HG03064 (cell line): ENCODE results near the gene NFE2L3.

ENCODE experiments used
- ATAC-seq: cut with Tn5 transposase; IDR thresholded peaks from one replicate; pipeline ENCODE4 v1.9.1; 2021; ENCODE audit warnings: low read depth; ENCODE audit not compliant: unreplicated experiment

NFE2L3 gene

DNA sequence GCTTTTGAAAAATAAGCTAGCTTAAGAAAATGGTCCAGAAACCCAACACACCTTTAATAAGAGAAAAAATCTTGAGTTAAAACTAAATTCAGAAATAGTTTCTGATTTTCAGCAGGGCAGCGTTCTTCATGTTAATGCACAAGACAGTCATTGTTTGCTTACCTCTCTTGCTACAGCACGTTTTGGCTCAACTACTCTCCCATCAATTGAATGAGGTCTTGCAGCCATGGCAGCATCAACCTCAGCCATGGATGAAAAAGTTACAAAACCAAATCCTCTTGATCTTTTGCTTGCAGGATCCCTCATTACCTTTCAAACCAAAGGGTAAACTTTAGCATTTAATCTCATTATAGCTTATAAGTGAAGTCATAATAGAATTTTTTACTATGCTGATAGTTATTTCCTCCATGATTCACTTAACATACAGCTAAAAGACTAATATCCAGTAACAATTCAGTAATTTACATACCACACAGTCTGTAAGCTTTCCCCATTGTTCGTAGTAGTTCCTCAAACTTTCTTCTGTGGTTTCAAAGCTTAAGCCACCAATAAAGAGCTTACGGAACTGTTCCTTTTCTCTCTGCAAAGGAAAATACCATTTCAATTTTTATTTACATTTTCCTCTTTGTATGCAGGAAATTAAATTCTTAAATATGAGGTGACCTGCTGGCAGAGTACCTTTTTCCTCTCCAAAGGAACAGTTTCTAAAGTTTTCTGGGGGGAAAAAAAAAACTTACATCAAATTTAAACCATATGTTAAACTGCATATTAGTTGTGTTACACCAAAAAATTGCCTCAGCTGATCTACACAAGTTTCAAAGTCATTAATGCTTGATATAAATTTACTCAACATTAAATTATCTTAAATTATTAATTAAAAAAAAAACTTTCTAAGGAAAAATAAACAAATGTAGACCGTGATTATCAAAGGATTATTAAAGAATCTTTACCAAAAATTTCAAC lies 45.4 kb downstream of the NFE2L3 start:
- ATAC-seq = no peak

DNA sequence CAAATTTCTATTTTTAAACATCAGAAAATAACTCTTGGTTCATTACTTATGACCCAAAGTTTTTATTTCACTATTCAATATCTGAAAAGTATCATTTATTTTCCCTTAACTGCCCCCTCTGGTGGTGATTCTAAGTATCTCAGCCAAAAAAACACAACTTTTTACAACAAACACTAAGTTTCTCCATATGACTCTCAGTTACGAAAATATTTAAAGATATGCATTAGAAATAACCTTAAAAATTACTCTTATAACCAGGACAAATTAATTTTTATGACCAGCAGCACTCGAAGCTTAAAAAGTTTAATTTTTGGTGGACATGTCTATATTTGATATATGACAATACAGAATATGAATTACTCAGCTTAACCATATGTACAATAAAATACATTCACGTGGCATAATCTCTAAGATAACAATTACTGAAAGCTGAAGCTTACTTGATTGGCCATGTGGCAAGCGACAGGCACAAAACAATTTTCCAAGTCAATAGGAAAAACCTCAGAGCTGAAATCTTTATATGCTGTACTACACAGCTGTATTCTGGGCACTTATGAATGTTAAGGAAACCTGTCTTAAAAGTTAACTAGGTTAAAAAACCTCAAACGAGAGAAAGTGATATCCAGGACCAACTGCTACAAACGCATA lies 46.3 kb downstream of the NFE2L3 start:
- ATAC-seq = no peak

DNA sequence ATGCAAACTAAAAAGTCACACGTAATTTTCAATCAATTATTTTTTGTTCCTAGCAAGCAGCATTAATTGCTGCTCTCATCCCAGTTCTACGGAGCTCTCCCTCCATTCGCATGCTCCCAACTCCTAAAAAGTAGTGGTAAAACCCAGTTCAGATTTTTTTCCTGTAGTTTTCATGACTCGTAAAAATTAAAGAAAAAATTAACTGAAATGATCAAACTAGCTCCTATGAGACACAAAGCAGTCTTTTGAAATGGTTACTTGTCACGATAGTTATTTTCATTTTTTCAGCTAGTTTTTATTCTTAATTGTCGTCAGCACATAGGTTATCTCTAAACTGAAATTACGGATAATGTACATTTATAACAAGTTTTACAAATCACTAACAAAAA lies 46.8 kb downstream of the NFE2L3 start:
- no peak for ATAC-seq

DNA sequence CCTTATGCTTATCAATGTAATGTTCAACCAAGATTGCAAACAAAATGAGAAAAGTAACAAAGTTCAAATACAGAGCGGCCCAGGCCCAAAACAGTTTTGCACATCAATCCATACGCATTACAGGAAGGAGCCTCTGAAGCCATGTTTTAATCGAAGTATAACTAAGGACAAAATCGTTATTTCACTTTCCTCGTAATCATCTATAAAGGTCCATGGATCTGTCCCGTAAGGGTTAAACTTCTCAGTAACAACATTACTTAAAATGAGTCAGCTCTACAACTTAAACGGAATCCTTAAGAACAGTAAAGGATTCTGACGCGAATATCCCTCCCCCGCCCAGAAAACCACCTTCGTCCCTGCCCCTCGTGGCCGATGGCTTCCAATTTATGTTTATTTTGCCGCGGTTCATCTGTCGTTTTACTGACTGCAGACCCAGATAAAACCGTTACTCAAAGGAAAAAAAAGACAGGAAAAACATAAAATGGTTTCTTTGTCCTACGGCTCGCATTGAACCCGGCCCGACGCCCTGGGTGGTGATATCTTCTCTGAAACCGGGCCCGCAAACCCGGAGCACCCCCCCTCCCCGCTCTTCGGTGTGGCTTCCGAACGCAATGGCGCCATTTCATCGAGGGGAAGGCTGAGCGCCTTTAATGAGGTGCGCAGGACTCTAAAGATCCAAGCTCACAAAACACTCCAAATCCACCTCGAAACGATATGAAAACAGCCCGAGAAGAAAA lies 47.5 kb downstream of the NFE2L3 start:
- ATAC-seq = no peak

DNA sequence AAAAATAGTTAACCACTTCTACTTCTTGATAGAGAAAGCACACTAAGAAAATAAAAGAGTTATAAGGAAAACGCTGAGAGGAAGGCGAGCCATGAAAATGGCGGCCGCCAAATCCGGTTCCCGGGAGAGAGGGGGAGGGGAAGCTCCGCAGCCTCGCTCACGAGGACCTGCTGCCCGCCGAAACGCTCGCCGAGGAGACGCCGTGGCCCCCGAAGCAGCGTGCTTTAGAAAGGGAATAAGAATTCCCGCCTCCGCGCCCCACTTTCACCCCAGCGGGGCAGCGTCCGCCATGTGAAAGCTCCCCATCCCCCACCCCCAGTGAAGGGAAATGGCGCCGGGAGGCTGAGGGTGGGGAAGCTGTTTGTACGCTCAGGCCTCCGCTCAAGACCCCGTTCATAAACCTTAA lies 48.0 kb downstream of the NFE2L3 start:
- ATAC-seq = peak; percentile 3

DNA sequence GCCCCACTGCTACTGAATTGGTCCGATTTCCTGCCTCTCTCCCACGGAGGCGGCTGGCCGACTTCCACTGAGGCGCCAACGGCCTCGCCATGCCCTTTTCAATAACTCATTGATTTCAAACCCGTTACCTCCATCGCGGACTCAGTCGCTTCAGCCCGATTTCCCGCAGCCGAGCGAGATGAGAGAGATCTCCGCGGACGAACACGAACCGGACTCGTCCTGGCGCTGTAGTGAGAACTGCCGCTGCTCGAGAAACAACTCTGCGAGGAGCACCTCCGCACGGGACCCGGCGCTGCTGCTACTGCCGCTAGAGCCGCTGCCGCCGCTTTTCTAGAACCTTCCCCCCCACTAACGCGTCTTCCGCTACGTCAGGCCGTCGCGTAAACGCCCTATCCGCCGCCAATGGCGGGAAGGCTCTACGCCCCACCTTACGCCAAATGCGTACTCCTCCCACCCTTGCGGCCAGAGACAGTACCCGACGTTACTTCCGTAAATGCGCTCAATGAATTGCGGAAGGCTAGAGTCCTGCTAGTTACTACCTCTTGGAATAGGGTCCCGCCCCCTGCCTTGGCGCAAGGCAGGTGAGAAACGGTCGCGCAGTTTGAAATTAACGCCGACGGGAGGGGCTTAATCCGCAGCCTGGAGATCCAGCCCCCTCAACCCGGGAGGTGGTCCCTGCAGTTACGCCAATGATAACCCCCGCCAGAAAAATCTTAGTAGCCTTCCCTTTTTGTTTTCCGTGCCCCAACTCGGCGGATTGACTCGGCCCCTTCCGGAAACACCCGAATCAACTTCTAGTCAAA lies 48.6 kb downstream of the NFE2L3 start, which contains the start of gene HNRNPA2B1:
TSS of gene HNRNPA2B1 (minus strand) at position 303 of the 803 bp plus-strand sequence. CDS start at position 134, 169 bp downstream.
- ATAC-seq = peak; percentile 39

DNA sequence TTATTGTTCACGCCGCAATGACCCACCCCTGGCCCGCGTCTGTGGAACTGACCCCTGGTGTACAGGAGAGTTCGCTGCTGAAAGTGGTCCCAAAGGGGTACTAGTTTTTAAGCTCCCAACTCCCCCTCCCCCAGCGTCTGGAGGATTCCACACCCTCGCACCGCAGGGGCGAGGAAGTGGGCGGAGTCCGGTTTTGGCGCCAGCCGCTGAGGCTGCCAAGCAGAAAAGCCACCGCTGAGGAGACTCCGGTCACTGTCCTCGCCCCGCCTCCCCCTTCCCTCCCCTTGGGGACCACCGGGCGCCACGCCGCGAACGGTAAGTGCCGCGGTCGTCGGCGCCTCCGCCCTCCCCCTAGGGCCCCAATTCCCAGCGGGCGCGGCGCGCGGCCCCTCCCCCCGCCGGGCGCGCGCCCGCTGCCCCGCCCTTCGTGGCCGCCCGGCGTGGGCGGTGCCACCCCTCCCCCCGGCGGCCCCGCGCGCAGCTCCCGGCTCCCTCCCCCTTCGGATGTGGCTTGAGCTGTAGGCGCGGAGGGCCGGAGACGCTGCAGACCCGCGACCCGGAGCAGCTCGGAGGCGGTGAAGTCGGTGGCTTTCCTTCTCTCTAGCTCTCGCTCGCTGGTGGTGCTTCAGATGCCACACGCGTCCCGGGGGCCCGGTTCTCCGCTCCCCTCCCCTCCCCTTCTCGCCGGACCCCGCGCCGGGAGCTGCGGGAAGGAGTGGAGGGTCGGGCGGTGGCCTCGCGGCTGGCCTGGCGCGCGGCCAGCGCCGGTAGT lies 49.4 kb downstream of the NFE2L3 start, which contains the start of gene CBX3:
TSS of gene CBX3 (plus strand) at position 499 of the 772 bp plus-strand sequence. CDS start 1,254 bp downstream, outside the sequence.
- peak; percentile 46 for ATAC-seq

DNA sequence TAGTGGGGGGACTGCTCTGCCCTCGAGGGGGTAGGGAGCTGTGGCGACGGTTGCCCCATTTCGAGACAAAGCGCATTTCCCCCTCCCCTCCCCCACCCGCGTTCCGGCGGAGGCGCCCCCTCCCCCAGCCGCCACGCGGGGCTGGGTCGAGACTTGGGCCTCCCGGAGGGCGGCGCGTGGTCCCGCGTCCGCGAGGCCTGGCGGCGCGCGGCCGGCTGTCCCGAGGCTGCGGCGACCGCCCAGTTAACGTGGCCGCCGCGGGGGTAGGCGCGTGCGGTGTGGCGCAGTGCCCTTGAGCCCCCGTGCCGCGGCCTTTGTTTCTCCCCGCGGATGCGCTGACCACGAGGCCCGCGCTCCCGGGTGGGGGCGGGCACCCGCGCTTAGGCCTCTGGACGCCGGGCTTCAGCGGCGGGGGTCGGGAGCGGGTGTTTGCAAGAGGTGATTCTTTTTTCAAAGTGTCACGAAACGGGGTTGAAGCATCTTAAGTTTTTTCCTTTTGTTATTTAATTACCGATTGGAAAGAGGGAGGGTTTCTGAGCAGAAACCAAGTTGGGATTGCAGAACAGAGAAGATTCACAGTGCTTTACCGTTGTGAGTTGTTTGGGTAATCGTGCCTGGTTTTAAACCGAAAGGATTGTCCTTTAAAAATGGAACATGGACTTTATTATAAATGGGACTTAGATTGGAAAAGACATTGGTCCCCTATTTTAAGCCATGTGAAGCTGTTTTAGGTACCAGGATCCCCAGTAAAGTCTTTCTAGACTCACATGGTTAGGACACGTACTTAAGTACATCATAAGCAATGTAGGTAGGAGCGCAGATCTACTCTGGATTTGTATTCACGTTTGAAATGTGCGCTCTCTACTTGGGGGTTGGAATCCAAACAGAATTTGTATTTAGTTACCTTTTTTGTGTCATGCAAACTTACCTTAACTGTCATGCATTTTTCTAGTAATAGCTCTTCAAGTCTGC lies 50.3 kb downstream of the NFE2L3 start:
- peak; percentile 12 for ATAC-seq

DNA sequence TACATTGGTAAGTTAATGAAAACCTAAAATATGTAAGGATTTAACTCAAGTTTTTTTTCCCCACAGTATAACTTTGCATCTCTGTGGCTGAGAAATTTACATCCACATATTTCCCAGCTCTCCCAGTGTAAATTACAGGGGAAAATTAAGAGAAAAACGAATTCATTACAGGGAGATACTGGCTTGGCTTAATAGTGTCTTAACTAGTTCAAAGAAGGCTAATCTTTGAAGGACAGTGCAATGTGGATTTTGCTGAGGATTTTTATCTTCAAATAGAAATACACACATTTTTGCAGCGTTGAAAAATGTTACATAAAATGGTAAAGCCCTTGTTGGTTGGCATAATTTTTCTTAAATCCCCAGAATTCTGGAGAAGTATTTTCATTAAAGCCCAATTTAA lies 51.0 kb downstream of the NFE2L3 start:
- ATAC-seq = no peak

DNA sequence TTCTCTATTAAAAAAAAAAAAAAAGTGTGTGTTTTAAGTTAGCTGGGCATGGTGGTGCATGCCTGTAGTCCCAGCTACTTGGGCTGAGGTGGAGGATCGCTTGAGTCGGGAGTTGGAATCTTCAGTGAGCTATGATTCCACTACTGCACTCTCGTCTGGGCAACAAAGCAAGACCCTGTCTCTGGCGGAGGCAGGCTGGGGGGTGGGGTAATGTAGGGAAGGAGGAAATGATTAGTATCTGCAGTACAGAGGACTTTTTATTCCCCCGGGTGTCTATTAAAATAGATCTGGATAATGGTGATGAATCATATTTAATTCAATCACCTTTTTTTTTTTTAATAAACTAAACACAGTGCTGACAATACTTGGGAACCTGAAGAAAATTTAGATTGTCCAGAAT lies 56.0 kb downstream of the NFE2L3 start:
- ATAC-seq = no peak

DNA sequence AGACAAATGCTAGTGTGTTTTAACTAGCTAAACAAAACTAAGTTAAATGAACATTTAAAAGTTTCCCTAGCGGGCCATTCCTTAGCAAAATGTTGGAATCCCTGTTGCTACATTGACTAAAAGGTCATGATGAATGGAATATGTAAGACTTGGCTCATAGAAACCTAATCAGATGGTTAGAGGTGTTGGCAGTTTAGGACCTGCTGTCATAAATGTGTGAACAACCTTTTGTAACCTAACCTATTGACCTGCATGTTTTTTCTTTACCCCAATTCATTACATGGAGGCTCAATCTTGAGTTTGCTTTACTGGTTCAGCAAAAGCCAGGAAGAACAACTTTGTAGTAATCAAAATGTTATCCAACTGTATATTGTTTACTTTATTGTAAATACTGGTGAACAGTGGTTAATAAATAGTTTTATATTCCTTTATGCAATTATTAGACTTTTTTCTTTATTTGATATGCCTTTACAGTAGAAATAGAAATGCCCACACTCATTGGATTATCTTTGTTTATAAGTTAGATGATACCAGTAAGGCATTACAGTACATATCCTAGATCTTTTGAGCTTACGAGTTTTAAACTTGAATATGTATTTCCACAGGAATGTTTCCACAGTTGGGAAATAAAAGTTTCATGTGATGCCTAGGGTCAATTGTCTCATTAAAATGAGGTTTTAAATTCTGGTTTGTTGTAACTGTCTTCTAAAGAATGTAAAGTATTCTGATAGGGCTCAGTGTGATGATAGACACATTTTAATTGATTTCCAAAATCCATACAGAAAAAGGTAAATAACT lies 61.1 kb downstream of the NFE2L3 start:
- no peak for ATAC-seq

DNA sequence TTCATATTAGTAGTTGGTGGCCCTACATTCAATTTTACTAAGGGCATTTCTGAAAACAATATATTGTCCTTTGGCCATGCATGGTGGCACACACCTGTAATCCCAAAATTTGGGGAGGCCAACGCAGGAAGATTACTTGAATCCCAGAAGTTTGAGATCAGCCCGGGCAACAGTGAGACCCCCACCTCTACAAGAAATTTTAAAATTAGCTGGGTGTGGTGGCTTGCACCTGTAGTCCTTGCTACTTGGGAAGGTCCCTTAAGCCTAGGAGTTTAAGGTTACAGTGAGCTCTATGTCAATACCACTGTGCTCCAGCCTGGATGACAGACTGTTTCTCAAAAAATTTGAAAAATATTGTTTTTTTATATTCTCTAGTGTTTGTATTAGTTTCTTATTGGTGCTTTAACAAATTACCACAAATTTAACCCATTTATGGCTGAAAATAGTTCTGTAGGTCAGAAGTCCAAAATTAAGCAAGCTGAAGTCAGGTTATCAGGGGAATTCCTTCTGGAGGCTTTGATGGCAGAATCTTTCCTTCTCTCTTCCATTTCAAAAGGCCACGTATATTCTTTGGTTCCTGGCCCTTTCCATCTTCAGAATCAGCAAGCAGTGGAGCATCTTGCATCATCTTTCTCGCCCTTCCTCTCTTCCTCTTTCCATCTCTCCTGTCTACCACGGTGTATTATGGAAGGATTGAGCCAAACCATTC lies 62.0 kb downstream of the NFE2L3 start:
- ATAC-seq = no peak

DNA sequence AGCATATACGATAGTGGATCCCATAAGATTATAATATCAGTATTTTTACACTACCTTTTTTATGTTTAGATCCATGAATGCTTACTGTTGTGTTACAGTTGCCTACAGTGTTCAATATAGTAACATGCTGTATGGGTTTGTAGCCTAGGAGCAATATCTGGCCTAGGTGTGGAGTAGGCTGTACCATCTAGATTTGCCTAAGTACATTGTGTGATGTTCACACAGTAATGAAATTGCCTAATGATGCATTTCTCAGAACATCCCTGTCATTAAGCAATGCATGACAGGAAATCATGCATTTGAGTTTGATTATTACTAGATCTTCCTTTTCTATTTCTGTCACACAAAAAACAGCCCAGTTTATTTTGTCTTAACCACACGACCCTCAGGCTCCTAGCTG lies 64.1 kb downstream of the NFE2L3 start:
- no peak for ATAC-seq

DNA sequence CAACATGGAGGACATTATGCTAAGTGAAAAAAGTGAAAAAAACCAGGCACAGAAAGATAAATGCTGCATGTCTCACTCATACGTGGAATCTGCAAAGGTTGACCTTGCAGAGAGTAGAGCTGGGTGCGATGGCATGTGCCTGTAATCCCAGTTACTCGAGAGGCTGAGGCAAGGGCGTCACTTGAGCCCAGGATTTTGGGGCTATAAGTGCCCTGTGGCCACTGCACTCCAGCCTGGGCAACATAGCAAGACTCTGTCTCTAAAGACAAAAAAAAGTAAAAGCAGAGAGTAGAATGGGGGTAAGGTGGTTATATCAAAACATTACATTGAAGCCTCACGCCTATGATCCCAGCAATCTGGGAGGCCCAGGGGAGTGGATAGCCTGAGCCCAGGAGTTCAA lies 72.4 kb downstream of the NFE2L3 start:
- no peak for ATAC-seq

DNA sequence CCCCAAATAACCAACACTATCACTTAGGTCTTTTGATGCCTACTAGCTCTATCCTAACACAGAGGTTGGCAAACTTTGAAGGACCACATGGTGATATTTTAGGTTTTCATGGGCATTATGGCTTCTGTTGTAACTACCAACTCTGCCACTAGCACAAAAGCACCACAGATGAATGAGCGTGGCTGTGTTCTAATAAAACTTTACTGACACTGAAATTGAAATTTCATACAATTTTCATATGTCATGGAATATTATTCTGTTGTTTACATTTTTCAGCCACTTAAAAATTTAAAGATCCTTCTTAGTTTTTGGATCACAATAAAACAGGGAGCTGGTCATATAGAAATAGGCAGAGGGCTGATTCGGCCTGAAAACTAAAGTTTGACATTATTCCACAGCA lies 76.0 kb downstream of the NFE2L3 start:
- no peak for ATAC-seq

DNA sequence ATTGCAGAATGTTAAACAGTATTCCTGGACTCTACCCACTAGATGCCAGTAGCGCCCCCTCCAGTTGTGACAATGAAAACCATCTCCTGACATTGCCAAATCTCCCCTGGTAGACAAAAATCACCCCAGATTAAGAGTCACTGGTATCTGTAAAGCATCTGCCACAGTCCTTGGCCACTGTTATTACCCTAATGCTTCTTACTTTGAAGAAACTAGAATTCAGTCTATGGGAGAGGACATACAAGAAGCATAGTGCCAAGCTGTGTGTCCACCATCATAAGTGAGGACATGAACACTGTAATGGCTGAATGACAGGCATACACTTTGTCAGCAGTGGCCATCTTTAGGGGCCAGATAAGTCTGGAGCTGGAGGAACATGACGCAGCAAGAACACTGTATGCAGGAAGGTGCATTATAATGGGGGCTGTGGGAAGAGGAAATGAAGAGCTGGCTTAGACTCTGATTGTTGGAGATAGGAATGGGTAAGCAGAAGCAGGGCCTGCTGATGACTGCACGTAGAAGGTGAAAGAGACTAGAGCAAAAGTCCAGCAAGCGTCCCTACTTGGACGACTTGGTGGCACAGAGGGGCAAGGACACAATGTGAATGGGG lies 82.0 kb downstream of the NFE2L3 start:
- no peak for ATAC-seq
